Ovary (tissue), 3 donors: Measurements from ENCODE around the gene RNF8.

ENCODE experiments used
- POLR2A ChIP-seq: fragments of 450-650 bp; IDR thresholded peaks from one replicate; pipeline ENCODE4 v1.6.1; 2017; ENCODE audit warnings: antibody characterized with exemption, mild to moderate bottlenecking, moderate library complexity
- TF ChIP-seq, protein P1 (sequence below), 3 donors: fragments of 450-650 bp in 2 of 3; fragments of 200-600 bp in 1 of 3; IDR thresholded peaks; one replicate each; pipeline versions ENCODE4 v1.5.1 to v1.8.0; 2016 to 2022; ENCODE audit warnings: antibody characterized with exemption in 3 of 3, mild to moderate bottlenecking in 1 of 3
- donor health status: DM: no; HTN: no; CAD: no.

DNA sequence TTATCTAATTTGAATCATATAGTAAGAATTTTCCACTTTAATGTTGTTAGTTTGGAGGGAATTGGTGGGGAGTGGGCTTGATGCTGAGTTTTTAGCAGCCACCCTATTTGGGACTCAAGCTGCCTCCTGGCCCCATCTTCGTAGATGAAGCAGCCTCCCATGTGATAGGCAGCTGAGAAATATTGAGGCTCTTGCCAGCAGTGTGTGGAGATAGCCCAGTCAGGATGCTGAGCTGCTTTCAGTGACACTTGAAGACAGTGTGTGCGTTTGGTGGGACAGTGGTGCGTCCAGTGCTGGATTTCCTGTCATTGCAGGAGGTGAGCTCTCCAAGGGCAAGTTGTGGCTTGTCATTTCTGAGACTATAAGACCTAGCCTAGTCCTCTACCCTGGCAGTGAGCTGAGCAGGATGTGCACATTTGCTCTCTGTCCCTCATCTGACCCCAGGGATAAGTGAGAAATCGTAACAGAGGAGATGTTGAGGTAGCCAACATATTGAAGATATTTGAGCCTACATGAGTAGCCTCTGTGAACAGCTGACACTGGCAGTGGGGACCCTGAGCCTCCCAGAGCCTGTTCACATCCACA lies 47.9 kb upstream of the RNF8 start:
- TF ChIP-seq, protein P1, sequence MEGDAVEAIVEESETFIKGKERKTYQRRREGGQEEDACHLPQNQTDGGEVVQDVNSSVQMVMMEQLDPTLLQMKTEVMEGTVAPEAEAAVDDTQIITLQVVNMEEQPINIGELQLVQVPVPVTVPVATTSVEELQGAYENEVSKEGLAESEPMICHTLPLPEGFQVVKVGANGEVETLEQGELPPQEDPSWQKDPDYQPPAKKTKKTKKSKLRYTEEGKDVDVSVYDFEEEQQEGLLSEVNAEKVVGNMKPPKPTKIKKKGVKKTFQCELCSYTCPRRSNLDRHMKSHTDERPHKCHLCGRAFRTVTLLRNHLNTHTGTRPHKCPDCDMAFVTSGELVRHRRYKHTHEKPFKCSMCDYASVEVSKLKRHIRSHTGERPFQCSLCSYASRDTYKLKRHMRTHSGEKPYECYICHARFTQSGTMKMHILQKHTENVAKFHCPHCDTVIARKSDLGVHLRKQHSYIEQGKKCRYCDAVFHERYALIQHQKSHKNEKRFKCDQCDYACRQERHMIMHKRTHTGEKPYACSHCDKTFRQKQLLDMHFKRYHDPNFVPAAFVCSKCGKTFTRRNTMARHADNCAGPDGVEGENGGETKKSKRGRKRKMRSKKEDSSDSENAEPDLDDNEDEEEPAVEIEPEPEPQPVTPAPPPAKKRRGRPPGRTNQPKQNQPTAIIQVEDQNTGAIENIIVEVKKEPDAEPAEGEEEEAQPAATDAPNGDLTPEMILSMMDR (IDR thresholded peaks at IDR 0.05) = no peak
- TF ChIP-seq POLR2A = no peak
